Measurements from ENCODE around the gene PRRC2C.
"Not testable (repeated sequence)": the region's sequence is repeated elsewhere in the genome, so short reads cannot be mapped to it uniquely, and the experiment has no call there.

The PRRC2C gene

DNA sequence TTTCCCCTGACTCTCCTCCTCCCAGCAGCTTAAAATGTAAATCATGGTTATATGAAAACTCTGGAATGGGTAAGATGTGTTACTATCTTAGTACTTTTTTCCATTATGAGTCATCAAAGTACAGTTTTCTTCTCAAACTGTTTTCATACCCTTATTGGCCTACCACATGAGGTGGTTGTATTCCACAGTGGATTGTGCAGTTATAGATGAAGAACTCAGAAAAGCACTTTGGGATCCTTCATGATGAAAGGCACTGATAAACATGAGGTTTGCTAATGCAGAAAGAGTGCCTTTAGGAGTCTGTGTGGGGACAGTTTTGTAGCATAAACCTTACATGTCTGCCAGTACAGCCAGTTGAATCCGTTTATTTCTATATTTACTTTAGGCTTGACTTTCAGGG, 104.7 kb downstream of the PRRC2C start:
- no peak for DNase-seq (ENCODE audit: low read depth)
- TF ChIP-seq CTCF (IDR thresholded peaks at IDR 0.05; ENCODE audit: control insufficient read depth, insufficient read depth, low read depth, low read length, missing control alignments), result no peak

DNA sequence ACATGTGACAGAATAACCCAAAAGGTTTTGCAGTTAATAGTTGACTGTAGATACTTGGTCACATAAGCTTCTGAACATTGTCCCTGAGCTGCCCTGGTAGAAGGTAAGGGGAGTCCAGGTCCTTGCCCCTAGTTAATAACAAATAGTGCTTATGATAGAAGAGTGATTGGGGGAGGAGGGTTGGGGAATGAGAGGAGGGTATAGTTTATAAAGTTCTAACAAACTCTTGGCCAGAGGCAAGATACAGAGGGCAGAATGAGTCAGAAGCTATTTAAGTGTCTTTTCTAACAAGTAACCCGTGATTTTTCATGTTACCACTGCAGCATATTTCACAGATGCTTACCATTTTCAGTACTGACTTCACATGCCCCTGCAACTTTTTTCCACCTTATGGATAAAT, 110.0 kb downstream of the PRRC2C start:
- DNase-seq (ENCODE audit: low read depth), result no peak
- no peak for TF ChIP-seq CTCF (IDR thresholded peaks at IDR 0.05; ENCODE audit: control insufficient read depth, insufficient read depth, low read depth, low read length, missing control alignments)
- H3K4me3 ChIP-seq (ENCODE audit: control insufficient read depth, low read depth, low read length), result no peak overlapping the region

More for the DNA sequence above, 104.7 kb downstream of the PRRC2C start:
- H3K4me3 ChIP-seq (ENCODE audit: control insufficient read depth, low read depth, low read length), result no peak overlapping the region

GRCh38 chr1:171596119-171596518, 110.8 kb downstream of the PRRC2C start:
- H3K4me3 ChIP-seq (ENCODE audit: control insufficient read depth, low read depth, low read length), result no peak overlapping the region
- TF ChIP-seq CTCF (IDR thresholded peaks at IDR 0.05; ENCODE audit: control insufficient read depth, insufficient read depth, low read depth, low read length, missing control alignments), result no peak
- no peak for DNase-seq (ENCODE audit: low read depth)

GRCh38 chr1:171596705-171597104, 111.4 kb downstream of the PRRC2C start:
- DNase-seq (ENCODE audit: low read depth), result no peak
- no peak overlapping the region for H3K4me3 ChIP-seq (ENCODE audit: control insufficient read depth, low read depth, low read length)
- TF ChIP-seq CTCF (IDR thresholded peaks at IDR 0.05; ENCODE audit: control insufficient read depth, insufficient read depth, low read depth, low read length, missing control alignments), result no peak

GRCh38 chr1:171597203-171597602, 111.9 kb downstream of the PRRC2C start:
- no peak for TF ChIP-seq CTCF (IDR thresholded peaks at IDR 0.05; ENCODE audit: control insufficient read depth, insufficient read depth, low read depth, low read length, missing control alignments)
- no peak overlapping the region for H3K4me3 ChIP-seq (ENCODE audit: control insufficient read depth, low read depth, low read length)
- DNase-seq (ENCODE audit: low read depth), result no peak

DNA sequence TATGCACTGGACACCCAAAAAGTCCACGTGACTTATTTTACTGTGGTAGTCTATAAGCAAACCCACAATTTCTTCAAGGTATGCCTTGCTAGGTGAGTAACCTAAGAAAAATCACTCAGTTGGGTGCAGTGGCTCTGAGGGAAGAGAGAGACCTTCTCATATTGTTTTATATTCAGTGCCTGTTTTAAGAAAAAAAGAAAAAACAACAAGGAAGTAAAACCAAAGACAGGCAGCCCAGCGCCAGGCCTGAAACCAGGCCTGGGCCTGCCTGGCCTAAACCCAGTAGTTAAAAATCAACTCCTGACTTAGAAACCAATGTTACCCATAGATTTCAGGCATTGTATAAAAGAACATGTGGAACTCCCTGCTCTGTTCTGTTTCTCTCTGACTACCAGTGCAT, 115.0 kb downstream of the PRRC2C start:
- not testable (repeated sequence) for DNase-seq (ENCODE audit: low read depth); H3K4me3 ChIP-seq (ENCODE audit: control insufficient read depth, low read depth, low read length)

- H3K4me3 ChIP-seq (ENCODE audit: control insufficient read depth, low read depth, low read length), result no peak overlapping the region
- no peak for TF ChIP-seq CTCF (IDR thresholded peaks at IDR 0.05; ENCODE audit: control insufficient read depth, insufficient read depth, low read depth, low read length, missing control alignments)
- DNase-seq (ENCODE audit: low read depth), result no peak
Measured at GRCh38 chr1:171600862-171601261, 115.5 kb downstream of the PRRC2C start.

DNA sequence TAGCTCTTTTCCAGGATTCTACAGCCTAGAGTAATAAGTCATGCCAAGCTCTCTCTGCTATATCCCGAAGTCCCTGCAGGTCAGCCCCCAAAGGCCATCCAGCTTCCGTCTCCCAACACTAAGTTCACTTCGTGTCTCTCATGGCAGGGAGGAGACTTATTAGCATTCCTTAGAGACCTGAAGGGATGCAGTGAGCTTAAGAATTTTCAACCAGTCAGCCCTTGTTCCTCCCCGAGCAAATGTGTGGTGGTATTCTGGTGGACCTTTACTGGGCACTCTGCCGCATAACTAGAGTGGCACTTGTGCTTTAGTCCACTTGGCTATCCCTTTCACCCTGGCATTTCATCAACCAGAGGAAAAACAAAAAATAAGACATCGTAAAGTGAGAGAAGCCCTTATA, 117.7 kb downstream of the PRRC2C start:
- not testable (repeated sequence) for DNase-seq (ENCODE audit: low read depth)

More for the DNA sequence above, 117.7 kb downstream of the PRRC2C start:
- H3K4me3 ChIP-seq (ENCODE audit: control insufficient read depth, low read depth, low read length), result not testable (repeated sequence)
